Fibroblast of skin of scalp (primary cell): Measurements from ENCODE around the gene NCAM2.

ENCODE experiments used
- DNase-seq: peaks from one replicate; pipeline ENCODE4 v3.0.0-alpha.2; 2013

The NCAM2 gene

GRCh38 chr21:21226472-21226871, 228.3 kb downstream of the NCAM2 start:
- no peak for DNase-seq

- peak; percentile 12 for DNase-seq
These were observed 232.5 kb downstream of the NCAM2 start for GRCh38 chr21:21230672-21231071.

GRCh38 chr21:21231913-21232312, 233.7 kb downstream of the NCAM2 start:
- DNase-seq, result no peak

GRCh38 chr21:21232320-21232719, 234.1 kb downstream of the NCAM2 start:
- DNase-seq, result peak; percentile 56

- peak; percentile 12 for DNase-seq
These were observed 234.8 kb downstream of the NCAM2 start for GRCh38 chr21:21233051-21233450.

GRCh38 chr21:21236996-21237395, 238.8 kb downstream of the NCAM2 start:
- DNase-seq, result no peak

GRCh38 chr21:21238629-21239400, 240.6 kb downstream of the NCAM2 start:
- DNase-seq, result no peak

- DNase-seq, result no peak
These were observed 243.2 kb downstream of the NCAM2 start for GRCh38 chr21:21241391-21241790.

- DNase-seq, result no peak
These were observed 247.8 kb downstream of the NCAM2 start for GRCh38 chr21:21246007-21246406.

GRCh38 chr21:21247424-21247823, 249.2 kb downstream of the NCAM2 start:
- DNase-seq, result no peak

- DNase-seq, result no peak
These were observed 263.8 kb downstream of the NCAM2 start for GRCh38 chr21:21262048-21262447.

- DNase-seq, result no peak
These were observed 269.9 kb downstream of the NCAM2 start for GRCh38 chr21:21268061-21268471.

- DNase-seq, result no peak
These were observed 270.7 kb downstream of the NCAM2 start for GRCh38 chr21:21268885-21269284.

- DNase-seq, result no peak
These were observed 281.1 kb downstream of the NCAM2 start for GRCh38 chr21:21279193-21279901.

- no peak for DNase-seq
These were observed 285.6 kb downstream of the NCAM2 start for GRCh38 chr21:21283810-21284209.

GRCh38 chr21:21286170-21286798, 288.1 kb downstream of the NCAM2 start:
- no peak for DNase-seq

- no peak for DNase-seq
These were observed 292.5 kb downstream of the NCAM2 start for GRCh38 chr21:21290751-21291150.

- DNase-seq, result no peak
These were observed 293.8 kb downstream of the NCAM2 start for GRCh38 chr21:21291883-21292569.

GRCh38 chr21:21295303-21295702, 297.1 kb downstream of the NCAM2 start:
- DNase-seq, result no peak

- no peak for DNase-seq
These were observed 299.0 kb downstream of the NCAM2 start for GRCh38 chr21:21297211-21297610.

GRCh38 chr21:21301013-21301412, 302.8 kb downstream of the NCAM2 start:
- DNase-seq, result no peak

- DNase-seq, result no peak
These were observed 311.3 kb downstream of the NCAM2 start for GRCh38 chr21:21309510-21309909.

- DNase-seq, result no peak
These were observed 326.1 kb downstream of the NCAM2 start for GRCh38 chr21:21324297-21324696.
